Nephron (organoid): ENCODE results near the gene PSPN.
"Not testable (repeated sequence)": the region's sequence is repeated elsewhere in the genome, so short reads cannot be mapped to it uniquely, and the experiment has no call there.

Experiments
- H3K27ac Mint-ChIP-seq, 3 experiments: 2 replicates each; pipeline ENCODE4 v1.8.0; 2020; ENCODE audit warnings: mixed read lengths in 3 of 3, mild to moderate bottlenecking in 2 of 3, moderate library complexity in 1 of 3
- H3K27me3 Mint-ChIP-seq: 2 replicates; pipeline ENCODE4 v1.8.0; 2021; ENCODE audit warnings: low read depth, mild to moderate bottlenecking, moderate library complexity, mixed read lengths
- H3K36me3 Mint-ChIP-seq: 2 replicates; pipeline ENCODE4 v1.8.0; 2020; ENCODE audit warnings: low read depth, mixed read lengths
- H3K4me1 Mint-ChIP-seq: 2 replicates; pipeline ENCODE4 v1.8.0; 2020; ENCODE audit warnings: mixed read lengths
- H3K4me3 Mint-ChIP-seq, 3 experiments: 2 replicates each; pipeline ENCODE4 v1.8.0; 2020; ENCODE audit warnings: mild to moderate bottlenecking in 3 of 3, mixed read lengths in 3 of 3, moderate library complexity in 2 of 3
- H3K9me3 Mint-ChIP-seq: 2 replicates; pipeline ENCODE4 v1.8.0; 2020; ENCODE audit warnings: mixed read lengths
- CTCF ChIP-seq, 3 experiments: fragments of 200-600 bp; sonication (generic); IDR thresholded peaks; one replicate each; pipeline ENCODE4 v1.5.0; 2021; ENCODE audit warnings: antibody characterized with exemption in 3 of 3; ENCODE audit not compliant: unreplicated experiment in 3 of 3

The PSPN gene

DNA sequence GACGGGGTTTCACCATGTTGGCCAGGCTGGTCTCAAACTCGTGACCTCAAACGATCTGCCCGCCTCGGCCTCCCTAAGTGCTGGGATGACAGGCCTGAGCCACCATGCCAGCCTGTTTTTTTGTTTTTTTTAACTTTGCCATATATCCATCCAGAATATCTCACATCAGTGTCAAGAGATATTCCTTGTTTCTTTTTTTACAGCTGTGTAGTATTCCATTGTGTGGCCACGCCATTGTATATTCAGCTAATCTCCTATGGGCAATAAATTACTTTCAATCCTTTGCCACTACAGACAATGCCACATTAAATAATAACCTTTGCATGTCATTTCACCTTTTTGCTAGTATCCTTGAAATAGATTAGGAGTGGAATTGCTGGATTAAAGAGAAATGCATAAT, 33.6 kb upstream of the PSPN start:
- no peak overlapping the region for H3K27ac Mint-ChIP-seq
- peaks cover 12% of the 10 kb centered on the region for H3K4me1 Mint-ChIP-seq
- no peaks in the 10 kb centered on the region for H3K9me3 Mint-ChIP-seq
- H3K4me3 Mint-ChIP-seq = no peak overlapping the region
- no peak for TF ChIP-seq CTCF (IDR thresholded peaks at IDR 0.05; ENCODE audit: unreplicated experiment in 3 of 3)
- H3K27me3 Mint-ChIP-seq = no peaks in the 10 kb centered on the region
- H3K36me3 Mint-ChIP-seq = peaks cover 13% of the 10 kb centered on the region

- Mint-ChIP-seq H3K27ac (no peak overlapping the region), H3K9me3 (no peaks in the 10 kb centered on the region), H3K4me1 (peaks cover 13% of the 10 kb centered on the region), H3K4me3 (no peak overlapping the region), H3K27me3 (no peaks in the 10 kb centered on the region), H3K36me3 (no peaks in the 10 kb centered on the region)
- no peak for TF ChIP-seq CTCF (IDR thresholded peaks at IDR 0.05; ENCODE audit: unreplicated experiment in 3 of 3)
These were observed 30.7 kb upstream of the PSPN start for GRCh38 chr19:6406401-6406800.

- no peaks in the 10 kb centered on the region for H3K36me3 Mint-ChIP-seq
- peaks cover 13% of the 10 kb centered on the region for H3K4me1 Mint-ChIP-seq
- peak overlapping the region; percentile 83 to 94 (median 94) for H3K27ac Mint-ChIP-seq
- TF ChIP-seq CTCF (IDR thresholded peaks at IDR 0.05; ENCODE audit: unreplicated experiment in 3 of 3) = no peak
- no peak overlapping the region for H3K4me3 Mint-ChIP-seq
- H3K9me3 Mint-ChIP-seq = no peaks in the 10 kb centered on the region
- H3K27me3 Mint-ChIP-seq = no peaks in the 10 kb centered on the region
These were observed 27.3 kb upstream of the PSPN start for GRCh38 chr19:6402837-6403608.

GRCh38 chr19:6402058-6402457, 26.3 kb upstream of the PSPN start:
- Mint-ChIP-seq H3K27me3 (no peaks in the 10 kb centered on the region), H3K4me3 (no peak overlapping the region), H3K36me3 (no peaks in the 10 kb centered on the region), H3K4me1 (peaks cover 13% of the 10 kb centered on the region), H3K27ac (peak overlapping the region; percentile 71 to 81 (median 74)), H3K9me3 (no peaks in the 10 kb centered on the region)
- no peak for TF ChIP-seq CTCF (IDR thresholded peaks at IDR 0.05; ENCODE audit: unreplicated experiment in 3 of 3)

GRCh38 chr19:6400062-6400944, 24.6 kb upstream of the PSPN start:
- H3K4me1 Mint-ChIP-seq = peaks cover 13% of the 10 kb centered on the region

DNA sequence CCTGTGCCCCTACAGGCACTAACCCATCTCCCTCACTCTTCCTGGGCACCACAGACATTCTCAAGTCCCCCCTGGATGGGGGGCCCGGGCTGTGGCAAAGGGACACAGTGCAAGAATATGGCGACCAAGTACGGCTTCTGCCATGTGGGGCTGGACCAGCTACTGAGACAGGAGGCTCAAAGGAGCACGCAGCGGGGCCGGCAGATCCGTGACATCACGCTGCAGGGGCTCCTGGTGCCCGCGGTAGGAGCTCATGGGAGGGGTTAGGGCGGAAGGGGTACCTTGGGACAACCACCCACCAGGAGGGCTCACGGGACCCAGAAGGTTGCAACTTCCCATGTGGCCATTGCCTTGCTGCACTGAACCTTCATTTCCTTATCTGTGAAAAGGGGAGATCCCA, 20.6 kb upstream of the PSPN start:
- TF ChIP-seq CTCF (IDR thresholded peaks at IDR 0.05; ENCODE audit: unreplicated experiment in 3 of 3) = no peak
- Mint-ChIP-seq H3K9me3 (no peaks in the 10 kb centered on the region), H3K27me3 (no peaks in the 10 kb centered on the region), H3K4me1 (peaks cover 21% of the 10 kb centered on the region), H3K4me3 (no peak overlapping the region), H3K36me3 (no peaks in the 10 kb centered on the region), H3K27ac (no peak overlapping the region)

More at GRCh38 chr19:6400062-6400944, 24.6 kb upstream of the PSPN start:
- not testable (repeated sequence) for H3K36me3 Mint-ChIP-seq, H3K27me3 Mint-ChIP-seq, H3K9me3 Mint-ChIP-seq, H3K4me3 Mint-ChIP-seq
- peak overlapping the region in 1 of 3 experiments; percentile 23 for H3K27ac Mint-ChIP-seq
